ENCODE measurements around the gene CEP97.

DNA sequence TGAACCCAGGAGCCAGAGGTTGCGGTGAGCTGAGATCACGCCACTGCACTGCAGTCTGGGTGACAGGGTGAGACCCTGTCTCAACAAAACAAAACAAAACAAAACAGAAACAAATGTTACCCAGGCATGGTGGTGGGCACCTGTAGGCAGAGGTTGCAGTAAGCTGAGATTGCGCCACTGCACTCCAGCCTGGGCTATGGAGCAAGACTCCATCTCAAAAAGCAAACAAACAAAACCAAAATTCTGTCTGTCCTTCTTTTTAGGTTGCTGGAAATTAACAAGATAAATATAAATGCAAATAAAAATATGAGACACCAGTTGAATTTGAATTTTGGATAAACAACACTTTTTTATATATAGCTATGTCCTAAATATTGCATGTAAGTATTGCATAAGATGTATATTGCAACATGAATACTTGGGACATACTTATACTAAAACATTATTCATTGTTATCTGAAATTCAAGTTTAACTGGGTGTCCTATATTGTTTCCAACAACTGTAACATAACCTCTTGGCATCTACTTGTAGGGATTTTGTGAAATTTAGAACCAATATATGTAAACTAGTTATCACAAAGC lies 4.7 kb upstream of the CEP97 start:
- TF ChIP-seq, protein P1, sequence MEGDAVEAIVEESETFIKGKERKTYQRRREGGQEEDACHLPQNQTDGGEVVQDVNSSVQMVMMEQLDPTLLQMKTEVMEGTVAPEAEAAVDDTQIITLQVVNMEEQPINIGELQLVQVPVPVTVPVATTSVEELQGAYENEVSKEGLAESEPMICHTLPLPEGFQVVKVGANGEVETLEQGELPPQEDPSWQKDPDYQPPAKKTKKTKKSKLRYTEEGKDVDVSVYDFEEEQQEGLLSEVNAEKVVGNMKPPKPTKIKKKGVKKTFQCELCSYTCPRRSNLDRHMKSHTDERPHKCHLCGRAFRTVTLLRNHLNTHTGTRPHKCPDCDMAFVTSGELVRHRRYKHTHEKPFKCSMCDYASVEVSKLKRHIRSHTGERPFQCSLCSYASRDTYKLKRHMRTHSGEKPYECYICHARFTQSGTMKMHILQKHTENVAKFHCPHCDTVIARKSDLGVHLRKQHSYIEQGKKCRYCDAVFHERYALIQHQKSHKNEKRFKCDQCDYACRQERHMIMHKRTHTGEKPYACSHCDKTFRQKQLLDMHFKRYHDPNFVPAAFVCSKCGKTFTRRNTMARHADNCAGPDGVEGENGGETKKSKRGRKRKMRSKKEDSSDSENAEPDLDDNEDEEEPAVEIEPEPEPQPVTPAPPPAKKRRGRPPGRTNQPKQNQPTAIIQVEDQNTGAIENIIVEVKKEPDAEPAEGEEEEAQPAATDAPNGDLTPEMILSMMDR (tag by site-specific recombination; IDR thresholded peaks at IDR 0.05), result no peak
- TF ChIP-seq, protein P2, sequence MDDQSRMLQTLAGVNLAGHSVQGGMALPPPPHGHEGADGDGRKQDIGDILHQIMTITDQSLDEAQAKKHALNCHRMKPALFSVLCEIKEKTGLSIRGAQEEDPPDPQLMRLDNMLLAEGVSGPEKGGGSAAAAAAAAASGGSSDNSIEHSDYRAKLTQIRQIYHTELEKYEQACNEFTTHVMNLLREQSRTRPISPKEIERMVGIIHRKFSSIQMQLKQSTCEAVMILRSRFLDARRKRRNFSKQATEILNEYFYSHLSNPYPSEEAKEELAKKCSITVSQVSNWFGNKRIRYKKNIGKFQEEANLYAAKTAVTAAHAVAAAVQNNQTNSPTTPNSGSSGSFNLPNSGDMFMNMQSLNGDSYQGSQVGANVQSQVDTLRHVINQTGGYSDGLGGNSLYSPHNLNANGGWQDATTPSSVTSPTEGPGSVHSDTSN (CRISPR knock-in tag; IDR thresholded peaks at IDR 0.05), result no peak
- TF ChIP-seq, protein P3, sequence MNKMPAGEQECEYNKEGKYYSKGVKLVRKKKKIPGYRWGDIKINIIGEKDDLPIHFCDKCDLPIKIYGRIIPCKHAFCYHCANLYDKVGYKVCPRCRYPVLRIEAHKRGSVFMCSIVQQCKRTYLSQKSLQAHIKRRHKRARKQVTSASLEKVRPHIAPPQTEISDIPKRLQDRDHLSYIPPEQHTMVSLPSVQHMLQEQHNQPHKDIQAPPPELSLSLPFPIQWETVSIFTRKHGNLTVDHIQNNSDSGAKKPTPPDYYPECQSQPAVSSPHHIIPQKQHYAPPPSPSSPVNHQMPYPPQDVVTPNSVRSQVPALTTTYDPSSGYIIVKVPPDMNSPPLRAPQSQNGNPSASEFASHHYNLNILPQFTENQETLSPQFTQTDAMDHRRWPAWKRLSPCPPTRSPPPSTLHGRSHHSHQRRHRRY (tag by site-specific recombination; IDR thresholded peaks at IDR 0.05), result no peak
- TF ChIP-seq, protein P4, sequence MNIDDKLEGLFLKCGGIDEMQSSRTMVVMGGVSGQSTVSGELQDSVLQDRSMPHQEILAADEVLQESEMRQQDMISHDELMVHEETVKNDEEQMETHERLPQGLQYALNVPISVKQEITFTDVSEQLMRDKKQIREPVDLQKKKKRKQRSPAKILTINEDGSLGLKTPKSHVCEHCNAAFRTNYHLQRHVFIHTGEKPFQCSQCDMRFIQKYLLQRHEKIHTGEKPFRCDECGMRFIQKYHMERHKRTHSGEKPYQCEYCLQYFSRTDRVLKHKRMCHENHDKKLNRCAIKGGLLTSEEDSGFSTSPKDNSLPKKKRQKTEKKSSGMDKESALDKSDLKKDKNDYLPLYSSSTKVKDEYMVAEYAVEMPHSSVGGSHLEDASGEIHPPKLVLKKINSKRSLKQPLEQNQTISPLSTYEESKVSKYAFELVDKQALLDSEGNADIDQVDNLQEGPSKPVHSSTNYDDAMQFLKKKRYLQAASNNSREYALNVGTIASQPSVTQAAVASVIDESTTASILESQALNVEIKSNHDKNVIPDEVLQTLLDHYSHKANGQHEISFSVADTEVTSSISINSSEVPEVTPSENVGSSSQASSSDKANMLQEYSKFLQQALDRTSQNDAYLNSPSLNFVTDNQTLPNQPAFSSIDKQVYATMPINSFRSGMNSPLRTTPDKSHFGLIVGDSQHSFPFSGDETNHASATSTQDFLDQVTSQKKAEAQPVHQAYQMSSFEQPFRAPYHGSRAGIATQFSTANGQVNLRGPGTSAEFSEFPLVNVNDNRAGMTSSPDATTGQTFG (tag by site-specific recombination; IDR thresholded peaks at IDR 0.05; ENCODE audit: borderline replicate concordance), result no peak
- no peak for TF ChIP-seq EGR2 (tag by site-specific recombination; IDR thresholded peaks at IDR 0.05; ENCODE audit: low read depth)
- TF ChIP-seq, protein P5, sequence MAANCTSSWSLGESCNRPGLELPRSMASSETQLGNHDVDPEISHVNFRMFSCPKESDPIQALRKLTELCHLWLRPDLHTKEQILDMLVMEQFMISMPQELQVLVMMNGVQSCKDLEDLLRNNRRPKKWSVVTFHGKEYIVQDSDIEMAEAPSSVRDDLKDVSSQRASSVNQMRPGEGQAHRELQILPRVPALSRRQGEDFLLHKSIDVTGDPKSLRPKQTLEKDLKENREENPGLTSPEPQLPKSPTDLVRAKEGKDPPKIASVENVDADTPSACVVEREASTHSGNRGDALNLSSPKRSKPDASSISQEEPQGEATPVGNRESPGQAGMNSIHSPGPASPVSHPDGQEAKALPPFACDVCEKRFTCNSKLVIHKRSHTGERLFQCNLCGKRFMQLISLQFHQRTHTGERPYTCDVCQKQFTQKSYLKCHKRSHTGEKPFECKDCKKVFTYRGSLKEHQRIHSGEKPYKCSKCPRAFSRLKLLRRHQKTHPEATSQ (tag by site-specific recombination; IDR thresholded peaks at IDR 0.05), result no peak

All from HEK293 (cell line).